Prostate gland (tissue), 2 donors: Measurements from ENCODE around the gene FLT4.
"Not testable (repeated sequence)": the region's sequence is repeated elsewhere in the genome, so short reads cannot be mapped to it uniquely, and the experiment has no call there.

Source experiments
- CTCF ChIP-seq, 4 experiments: fragments of 200-600 bp in 2 of 4; fragments of 450-650 bp in 2 of 4; sonication (generic) in 2 of 4; IDR thresholded peaks; 1 replicate in 3 of 4; 2 replicates in 1 of 4; pipeline ENCODE4 v1.5.1; 2016 to 2019; ENCODE audit warnings: antibody characterized with exemption in 4 of 4, mild to moderate bottlenecking in 2 of 4, moderate library complexity in 2 of 4
- POLR2AphosphoS5 ChIP-seq: sonication (generic); formaldehyde crosslinking; IDR thresholded peaks from one replicate; pipeline ENCODE4 v1.6.1; 2017; ENCODE audit warnings: antibody characterized with exemption

- not testable (repeated sequence) for TF ChIP-seq CTCF (IDR thresholded peaks at IDR 0.05); POLR2AphosphoS5
Measured at GRCh38 chr5:180682008-180682407, 32.6 kb upstream of the FLT4 start.
